Hepatocyte (in vitro differentiated cells): Measurements from ENCODE around the gene LCN15. TPM values are rescaled to one million over a fixed set of nuclear protein-coding genes. Genes with fewer than 3 reads are reported as not detected.

Experiments
- DNase-seq: peaks from one replicate; pipeline ENCODE4 v3.0.0-alpha.2; 2016; ENCODE audit warnings: low spot score
- H2AFZ ChIP-seq: fragments of 200-600 bp; sonication (generic); 2 replicates; pipeline ENCODE4 v1.6.0; 2016; ENCODE audit warnings: antibody characterized with exemption, mild to moderate bottlenecking
- H3K27ac ChIP-seq: fragments of 200-600 bp; sonication (generic); 2 replicates; pipeline ENCODE4 v1.5.1; 2016; ENCODE audit warnings: mild to moderate bottlenecking
- H3K27me3 ChIP-seq: fragments of 200-600 bp; sonication (generic); 2 replicates; pipeline ENCODE4 v1.6.1; 2016
- H3K36me3 ChIP-seq: fragments of 200-600 bp; sonication (generic); replicated peaks from 2 replicates; pipeline ENCODE4 v1.5.1; 2016; ENCODE audit warnings: low read depth; ENCODE audit not compliant: insufficient read depth
- H3K4me1 ChIP-seq: fragments of 200-600 bp; sonication (generic); 2 replicates; pipeline ENCODE4 v1.5.1; 2016; ENCODE audit warnings: mild to moderate bottlenecking, moderate library complexity; ENCODE audit not compliant: insufficient read depth
- H3K4me2 ChIP-seq: fragments of 200-600 bp; sonication (generic); 2 replicates; pipeline ENCODE4 v1.6.0; 2016
- H3K4me3 ChIP-seq: fragments of 200-600 bp; sonication (generic); 2 replicates; pipeline ENCODE4 v1.5.1; 2016; ENCODE audit warnings: mild to moderate bottlenecking
- H3K79me2 ChIP-seq: fragments of 200-600 bp; sonication (generic); 2 replicates; pipeline ENCODE4 v1.6.0; 2017; ENCODE audit warnings: mild to moderate bottlenecking
- H3K9me2 ChIP-seq: fragments of 200-600 bp; sonication (generic); replicated peaks from 2 replicates; pipeline ENCODE4 v1.6.0; 2017; ENCODE audit warnings: mild to moderate bottlenecking; ENCODE audit not compliant: insufficient read depth
- H3K9me3 ChIP-seq: fragments of 200-600 bp; sonication (generic); 2 replicates; pipeline ENCODE4 v1.5.1; 2016; ENCODE audit warnings: low read depth, mild to moderate bottlenecking
- H4K20me1 ChIP-seq: fragments of 200-600 bp; sonication (generic); 2 replicates; pipeline ENCODE4 v1.6.0; 2016; ENCODE audit warnings: mild to moderate bottlenecking; ENCODE audit not compliant: insufficient read depth, poor library complexity, severe bottlenecking
- CTCF ChIP-seq: fragments of 200-600 bp; sonication (generic); IDR thresholded peaks from 2 replicates; pipeline ENCODE4 v1.5.1; 2016; ENCODE audit warnings: antibody characterized with exemption, mild to moderate bottlenecking; ENCODE audit not compliant: poor library complexity
- EZH2 ChIP-seq: fragments of 200-600 bp; sonication (generic); IDR thresholded peaks from 2 replicates; pipeline ENCODE4 v1.6.1; 2016; ENCODE audit warnings: antibody characterized with exemption, mild to moderate bottlenecking, borderline replicate concordance
- EZH2phosphoT487 ChIP-seq: fragments of 200-600 bp; sonication (generic); IDR thresholded peaks from one replicate; pipeline ENCODE4 v1.6.1; 2018; ENCODE audit warnings: antibody characterized with exemption, mild to moderate bottlenecking, low read depth, moderate library complexity; ENCODE audit not compliant: unreplicated experiment, severe bottlenecking
- WGBS: methylation state at CpG from one replicate; pipeline ENCODE4 v1.1.6; 2016; ENCODE audit warnings: low lambda C conversion rate; ENCODE audit errors: missing lambda C conversion rate; 5-methylcytosine and 5-hydroxymethylcytosine counted together
- polyA plus RNA-seq: library from polyadenylated mRNA; unstranded; fragments of >200 nt; fragmentation: Nextera tagmentation; extraction: Ambion mirVana; gene quantifications from 2 replicates; pipeline ENCODE4 v1.2.1, GENCODE V29; 2016
- total RNA-seq: library from RNA; depleted of rRNA; stranded (reverse); fragments of >200 nt; gene quantifications from 2 replicates; pipeline ENCODE4 v1.2.3, GENCODE V29; 2014

LCN15 gene
- total and polyA plus RNA-seq, 2 experiments from 2014 or later, result 1.4 to 1.5 TPM

- H3K4me3 ChIP-seq, result no peak overlapping the region
- H3K27ac ChIP-seq, result no peak overlapping the region
- H3K36me3 ChIP-seq, result no peaks in the 10 kb centered on the region
- H4K20me1 ChIP-seq, result no peaks in the 10 kb centered on the region
- TF ChIP-seq CTCF (no peak), EZH2 (no peak), EZH2phosphoT487 (no peak)
- H3K9me2 ChIP-seq, result no peaks in the 10 kb centered on the region
- no peaks in the 10 kb centered on the region for H3K9me3 ChIP-seq
- H3K4me1 ChIP-seq, result no peaks in the 10 kb centered on the region
- H3K27me3 ChIP-seq, result no peaks in the 10 kb centered on the region
- 89% methylated on average over 31 of the region's 31 CpGs for WGBS
- no peak overlapping the region for H3K4me2 ChIP-seq
- no peak for DNase-seq
- no peaks in the 10 kb centered on the region for H3K79me2 ChIP-seq
- H2AFZ ChIP-seq, result no peak overlapping the region
Observed at GRCh38 chr9:136753371-136754058, 10.8 kb downstream of the LCN15 start.

GRCh38 chr9:136751814-136752213, 12.5 kb downstream of the LCN15 start:
- DNase-seq, result no peak
- Histone ChIP-seq H3K36me3 (no peaks in the 10 kb centered on the region), H3K4me1 (no peaks in the 10 kb centered on the region), H3K4me3 (no peak overlapping the region), H4K20me1 (no peaks in the 10 kb centered on the region), H2AFZ (no peak overlapping the region), H3K79me2 (no peaks in the 10 kb centered on the region), H3K27me3 (no peaks in the 10 kb centered on the region), H3K9me3 (no peaks in the 10 kb centered on the region), H3K27ac (no peak overlapping the region), H3K4me2 (no peak overlapping the region), H3K9me2 (no peaks in the 10 kb centered on the region)
- no peak for TF ChIP-seq EZH2phosphoT487
- no peak for TF ChIP-seq CTCF
- no peak for TF ChIP-seq EZH2

- 92% methylated on average over 1 of the region's 1 CpG for WGBS
- no peaks in the 10 kb centered on the region for H3K79me2 ChIP-seq
- no peak overlapping the region for H3K4me2 ChIP-seq
- H3K27ac ChIP-seq, result no peak overlapping the region
- no peaks in the 10 kb centered on the region for H3K36me3 ChIP-seq
- H3K4me1 ChIP-seq, result no peaks in the 10 kb centered on the region
- H4K20me1 ChIP-seq, result no peaks in the 10 kb centered on the region
- no peak for DNase-seq
- H3K27me3 ChIP-seq, result no peaks in the 10 kb centered on the region
- TF ChIP-seq EZH2 (no peak), CTCF (no peak), EZH2phosphoT487 (no peak)
- H3K9me3 ChIP-seq, result no peaks in the 10 kb centered on the region
- no peaks in the 10 kb centered on the region for H3K9me2 ChIP-seq
- no peak overlapping the region for H3K4me3 ChIP-seq
- no peak overlapping the region for H2AFZ ChIP-seq
Observed at GRCh38 chr9:136751244-136751643, 13.1 kb downstream of the LCN15 start.
